Esophagus squamous epithelium (tissue), 5 donors: ENCODE results near the gene CRX. TPM values are rescaled to one million over a fixed set of nuclear protein-coding genes. Genes with fewer than 3 reads are reported as not detected.
"Not testable (repeated sequence)": the region's sequence is repeated elsewhere in the genome, so short reads cannot be mapped to it uniquely, and the experiment has no call there.

Source experiments
- DNase-seq: peaks from one replicate; lab custom pipeline; 2025; lab: John Stamatoyannopoulos, UW
- H3K27ac ChIP-seq, 4 donors: fragments of 200-600 bp; sonication (generic); one replicate each; pipeline ENCODE4 v1.5.1; 2016 to 2019; ENCODE audit warnings: mild to moderate bottlenecking in 1 of 4
- H3K27me3 ChIP-seq, 4 donors: fragments of 200-600 bp; sonication (generic); 1 replicate in 3 of 4; 2 replicates in 1 of 4; pipeline versions ENCODE4 v1.5.1 to v1.6.0; 2017 to 2021; ENCODE audit warnings: antibody characterized with exemption in 1 of 4
- H3K36me3 ChIP-seq, 3 donors: fragments of 200-600 bp; sonication (generic); one replicate each; pipeline ENCODE4 v1.5.1; 2016 to 2019
- H3K4me1 ChIP-seq, 3 donors: fragments of 200-600 bp; sonication (generic); one replicate each; pipeline ENCODE4 v1.5.1; 2017 to 2019
- H3K4me3 ChIP-seq, 4 donors: fragments of 200-600 bp; sonication (generic); 1 replicate in 3 of 4; 2 replicates in 1 of 4; pipeline ENCODE4 v1.5.1; 2016 to 2019; ENCODE audit warnings: mild to moderate bottlenecking in 2 of 4, moderate library complexity in 1 of 4
- H3K9me3 ChIP-seq, 3 donors: fragments of 200-600 bp; sonication (generic); one replicate each; pipeline ENCODE4 v1.5.1; 2016 to 2019
- CTCF ChIP-seq, 6 experiments: fragments of 450-650 bp in 4 of 6; fragments of 200-600 bp in 2 of 6; sonication (generic) in 2 of 6; IDR thresholded peaks; one replicate each; pipeline ENCODE4 v1.5.1; 2016 to 2019; ENCODE audit warnings: antibody characterized with exemption in 6 of 6, mild to moderate bottlenecking in 4 of 6, moderate library complexity in 4 of 6
- POLR2A ChIP-seq, 4 donors: fragments of 450-650 bp; IDR thresholded peaks; one replicate each; pipeline ENCODE4 v1.6.1; 2017; ENCODE audit warnings: antibody characterized with exemption in 4 of 4, mild to moderate bottlenecking in 4 of 4, moderate library complexity in 3 of 4
- WGBS, 2 donors: methylation state at CpG; one replicate each; pipeline ENCODE4 v1.1.5; 2018; 5-methylcytosine and 5-hydroxymethylcytosine counted together
- intact Hi-C: fragments of 100-400 bp; cut with DNase I; formaldehyde crosslinking; loops from one replicate; pipeline ENCODE4 v1.15.0; 2022
- total RNA-seq, 4 donors: library from RNA; depleted of rRNA; stranded (reverse); fragments of >200 nt; gene quantifications; one replicate each; pipeline ENCODE4 v1.1.0, GENCODE V29; 2016
- donor health status: DM: yes; HTN: yes; CAD: no.

CRX gene
- total RNA-seq, 4 donors from 2014 or later = not detected

DNA sequence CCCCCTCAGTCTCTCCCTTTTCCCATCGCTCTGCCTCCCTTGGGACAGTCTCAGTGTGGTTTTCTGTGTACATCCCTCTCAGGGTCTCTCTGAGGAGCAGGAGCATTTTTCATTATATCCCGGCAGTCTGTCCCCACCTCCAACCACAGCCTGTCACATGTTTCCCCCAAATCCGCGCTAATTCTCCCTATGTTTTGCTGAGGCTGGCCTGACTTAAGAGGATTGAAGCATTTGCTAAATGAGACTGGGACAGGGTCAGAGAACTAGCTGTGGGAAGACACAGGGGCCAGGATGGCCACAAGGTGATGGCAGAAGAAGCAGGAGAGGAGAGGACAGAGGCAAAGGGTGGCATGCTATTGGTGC, 22.9 kb upstream of the CRX start:
- intact Hi-C loops = loop anchor here (10.0 kb wide), 1 partner anchor 364 kb away; no protein-coding TSS in a partner anchor

DNA sequence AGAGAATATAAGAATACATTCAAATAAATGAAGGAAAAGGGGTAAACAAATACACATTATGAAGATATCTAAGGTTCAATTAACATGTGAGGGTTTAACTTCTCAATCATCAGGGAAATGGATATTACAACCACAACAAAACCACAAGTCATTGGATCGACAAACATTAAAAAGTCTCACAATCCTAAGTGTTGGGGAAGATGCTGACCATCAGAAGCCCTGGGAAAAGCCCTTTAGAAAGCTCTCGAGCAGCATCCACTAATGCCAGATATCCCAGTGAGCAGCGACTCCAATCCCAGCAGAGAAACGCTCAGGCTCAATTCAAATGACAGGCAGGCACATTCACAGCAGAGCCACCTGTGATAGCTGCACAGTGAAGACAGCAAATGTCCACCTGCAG, 20.5 kb upstream of the CRX start:
- intact Hi-C loops = no loop called here
- no peaks in the 10 kb centered on the region for H3K4me1 ChIP-seq
- WGBS, 2 donors = 80 to 86% methylated on average over 4 of the region's 4 CpGs

More for the DNA sequence above, 22.9 kb upstream of the CRX start:
- H3K4me1 ChIP-seq = no peaks in the 10 kb centered on the region
- H3K9me3 ChIP-seq = no peaks in the 10 kb centered on the region
- TF ChIP-seq POLR2A (IDR thresholded peaks at IDR 0.05) (no peak), CTCF (IDR thresholded peaks at IDR 0.05) (no peak)
- H3K27me3 ChIP-seq = peaks cover 0 to 7% (median 0%) of the 10 kb centered on the region in 4 donors
- H3K27ac ChIP-seq = no peak overlapping the region
- no peaks in the 10 kb centered on the region for H3K36me3 ChIP-seq
- DNase-seq = no peak
- no peak overlapping the region for H3K4me3 ChIP-seq
- WGBS, 2 donors = 85 to 92% methylated on average over 4 of the region's 4 CpGs

DNA sequence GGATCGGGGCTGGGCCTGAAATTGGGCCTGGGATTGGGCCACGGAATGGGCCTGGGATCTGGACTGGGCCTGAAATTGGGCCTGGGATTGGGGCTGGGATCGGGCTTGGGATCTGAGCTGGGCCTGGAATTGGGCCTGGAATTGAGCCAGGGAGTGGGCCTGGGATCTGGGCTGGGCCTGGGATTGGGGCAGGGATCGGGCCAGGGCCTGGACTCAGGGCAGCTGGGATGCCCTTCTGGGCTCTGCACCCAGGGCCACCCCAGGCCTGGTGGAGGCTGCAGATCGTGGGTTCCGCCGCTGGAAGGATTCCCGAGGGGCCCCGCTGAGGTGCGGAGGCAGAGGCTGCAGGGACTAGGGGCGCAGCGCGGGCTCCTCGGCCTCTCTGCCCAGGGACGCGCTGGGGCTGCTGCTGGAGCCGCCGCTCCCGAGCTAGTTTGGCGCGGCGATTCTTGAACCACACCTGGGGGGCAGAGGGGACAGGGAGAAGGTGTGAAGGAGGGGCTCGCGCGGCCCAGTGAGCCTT, 19.2 kb upstream of the CRX start:
- TF ChIP-seq POLR2A (IDR thresholded peaks at IDR 0.05) (no peak), CTCF (IDR thresholded peaks at IDR 0.05) (no peak)
- DNase-seq = no peak

More for the DNA sequence above, 20.5 kb upstream of the CRX start:
- no peak for DNase-seq
- no peaks in the 10 kb centered on the region for H3K36me3 ChIP-seq
- H3K4me3 ChIP-seq = no peak overlapping the region
- H3K27ac ChIP-seq = no peak overlapping the region
- peaks cover 0 to 7% (median 0%) of the 10 kb centered on the region in 4 donors for H3K27me3 ChIP-seq
- H3K9me3 ChIP-seq = no peaks in the 10 kb centered on the region
- TF ChIP-seq POLR2A (IDR thresholded peaks at IDR 0.05) (no peak), CTCF (IDR thresholded peaks at IDR 0.05) (no peak)

DNA sequence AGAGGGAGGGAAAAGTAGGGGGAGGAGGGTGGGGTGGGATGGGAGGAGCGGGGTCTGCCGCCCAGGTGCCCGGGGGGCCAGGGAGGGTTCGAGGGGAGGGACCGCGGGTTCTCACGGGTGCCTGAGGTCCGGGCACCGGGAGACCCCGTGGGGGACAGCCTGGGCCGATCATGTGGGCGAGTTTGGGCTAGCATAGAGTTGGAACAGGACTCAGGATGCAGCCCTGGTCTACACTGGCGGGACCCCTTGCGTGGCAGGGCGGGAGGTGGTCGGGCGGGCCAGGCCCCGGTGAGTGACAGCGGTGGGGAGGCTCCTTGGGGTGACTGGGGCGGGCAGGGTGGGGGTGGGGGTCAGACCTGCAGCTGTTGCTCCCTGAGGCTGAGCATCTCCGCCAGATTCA, 18.6 kb upstream of the CRX start:
- H3K9me3 ChIP-seq, H3K4me3 ChIP-seq, H3K27me3 ChIP-seq, H3K36me3 ChIP-seq, DNase-seq, intact Hi-C loops, H3K4me1 ChIP-seq, H3K27ac ChIP-seq: not testable (repeated sequence)
- 50% methylated on average over 9 of the region's 21 CpGs; no CpG with 5 or more reads in 1 of the 2 donors for WGBS, 2 donors

More for the DNA sequence above, 19.2 kb upstream of the CRX start:
- H3K4me3 ChIP-seq = no peak overlapping the region
- intact Hi-C loops = no loop called here
- H3K27me3 ChIP-seq = peaks cover 0 to 7% (median 0%) of the 10 kb centered on the region in 4 donors
- no peaks in the 10 kb centered on the region for H3K36me3 ChIP-seq
- H3K4me1 ChIP-seq = no peaks in the 10 kb centered on the region
- no peak overlapping the region for H3K27ac ChIP-seq
- 80% methylated on average over 1 of the region's 25 CpGs; no CpG with 5 or more reads in 1 of the 2 donors for WGBS, 2 donors
- H3K9me3 ChIP-seq = no peaks in the 10 kb centered on the region

- DNase-seq, H3K4me1 ChIP-seq, intact Hi-C loops, H3K27ac ChIP-seq, H3K9me3 ChIP-seq, H3K4me3 ChIP-seq, H3K36me3 ChIP-seq, H3K27me3 ChIP-seq: not testable (repeated sequence)
- WGBS, 2 donors = no CpG with 5 or more reads among the region's 12 CpGs
These were observed 18.1 kb upstream of the CRX start for GRCh38 chr19:47803671-47804070.

GRCh38 chr19:47804451-47804850, 17.3 kb upstream of the CRX start, which contains the start of gene TPRX1:
TSS of gene TPRX1 (minus strand) at chr19:47804551. CDS start at chr19:47804539, 12 bp downstream.
- intact Hi-C loops, H3K9me3 ChIP-seq, DNase-seq, H3K4me3 ChIP-seq, H3K27me3 ChIP-seq, H3K27ac ChIP-seq, H3K4me1 ChIP-seq, H3K36me3 ChIP-seq: not testable (repeated sequence)
- 74 to 84% methylated on average over 2 to 3 of the region's 5 CpGs for WGBS, 2 donors

GRCh38 chr19:47805313-47805712, 16.4 kb upstream of the CRX start:
- H3K9me3 ChIP-seq = no peaks in the 10 kb centered on the region
- H3K4me3 ChIP-seq = no peak overlapping the region
- H3K4me1 ChIP-seq = no peaks in the 10 kb centered on the region
- no peak for TF ChIP-seq CTCF (IDR thresholded peaks at IDR 0.05)
- TF ChIP-seq POLR2A (IDR thresholded peaks at IDR 0.05) = no peak
- intact Hi-C loops = no loop called here
- no peak for DNase-seq
- 67 to 68% methylated on average over 9 to 10 of the region's 10 CpGs for WGBS, 2 donors
- H3K27me3 ChIP-seq = no peaks in the 10 kb centered on the region
- no peak overlapping the region for H3K27ac ChIP-seq
- no peaks in the 10 kb centered on the region for H3K36me3 ChIP-seq
